ENCODE results near the gene PAM.

Gene PAM

DNA sequence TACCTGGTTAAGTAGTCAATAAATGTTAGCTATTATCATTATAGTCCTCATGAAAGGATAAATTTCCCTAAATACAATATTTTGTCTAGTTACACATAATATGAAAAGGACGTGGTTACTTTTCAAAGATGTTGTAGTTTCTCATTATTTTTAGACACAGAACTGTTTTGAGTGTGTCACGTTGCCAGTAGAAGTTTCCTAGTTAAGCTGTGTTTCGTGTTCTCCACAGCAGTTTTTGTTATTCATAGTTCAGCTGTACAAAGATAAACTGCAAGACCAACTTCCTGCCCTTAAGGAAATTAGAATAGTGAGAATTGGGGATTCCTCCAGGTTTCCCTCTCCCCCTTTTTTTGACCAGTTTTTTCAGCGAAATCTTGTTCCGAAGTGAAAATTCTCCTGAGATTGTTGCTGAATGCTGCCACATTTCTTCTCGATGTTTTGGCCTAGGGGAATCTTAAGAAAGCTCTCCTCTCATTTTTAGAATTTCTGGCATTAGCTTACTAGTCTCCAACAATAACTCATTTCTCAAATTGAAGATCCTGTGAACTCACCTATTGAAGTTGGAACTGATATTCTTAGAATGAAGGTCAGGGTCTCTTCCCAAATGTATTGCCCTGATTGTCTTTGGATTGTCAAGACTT is 176.1 kb downstream of the PAM start:
- H3K4me3 ChIP-seq (replicated peaks; ENCODE audit: low read depth, low read length), result no peak overlapping the region
- DNase-seq (ENCODE audit: low read depth), result no peak
- no peak for TF ChIP-seq CTCF (IDR thresholded peaks at IDR 0.05; ENCODE audit: low read length, missing control alignments)

- TF ChIP-seq CTCF (IDR thresholded peaks at IDR 0.05; ENCODE audit: low read length, missing control alignments), result no peak
- peak; percentile 57 for DNase-seq (ENCODE audit: low read depth)
Measured at GRCh38 chr5:102932781-102933180, 177.7 kb downstream of the PAM start.

GRCh38 chr5:102933316-102933715 is 178.2 kb downstream of the PAM start:
- no peak for TF ChIP-seq CTCF (IDR thresholded peaks at IDR 0.05; ENCODE audit: low read length, missing control alignments)
- no peak overlapping the region for H3K4me3 ChIP-seq (replicated peaks; ENCODE audit: low read depth, low read length)
- no peak for DNase-seq (ENCODE audit: low read depth)

More at GRCh38 chr5:102932781-102933180, 177.7 kb downstream of the PAM start:
- no peak overlapping the region for H3K4me3 ChIP-seq (replicated peaks; ENCODE audit: low read depth, low read length)

GRCh38 chr5:102933721-102934459 is 178.8 kb downstream of the PAM start:
- no peak for DNase-seq (ENCODE audit: low read depth)
- TF ChIP-seq CTCF (IDR thresholded peaks at IDR 0.05; ENCODE audit: low read length, missing control alignments), result no peak
- H3K4me3 ChIP-seq (replicated peaks; ENCODE audit: low read depth, low read length), result no peak overlapping the region

- no peak for DNase-seq (ENCODE audit: low read depth)
- no peak overlapping the region for H3K4me3 ChIP-seq (replicated peaks; ENCODE audit: low read depth, low read length)
- TF ChIP-seq CTCF (IDR thresholded peaks at IDR 0.05; ENCODE audit: low read length, missing control alignments), result no peak
Measured at GRCh38 chr5:102937894-102938293, 182.8 kb downstream of the PAM start.

GRCh38 chr5:102941111-102941510 is 186.0 kb downstream of the PAM start:
- no peak overlapping the region for H3K4me3 ChIP-seq (replicated peaks; ENCODE audit: low read depth, low read length)
- no peak for DNase-seq (ENCODE audit: low read depth)
- no peak for TF ChIP-seq CTCF (IDR thresholded peaks at IDR 0.05; ENCODE audit: low read length, missing control alignments)

Measured in fibroblast of pulmonary artery (primary cell).